K562 (cell line): ENCODE measurements around the gene PTCH1. TPM values are rescaled to one million over a fixed set of nuclear protein-coding genes. Genes with fewer than 3 reads are reported as not detected.

Source experiments
- ATAC-seq: fragments of 200-7000 bp; cut with Tn5 transposase; 3 replicates; pipeline ENCODE4 v1.9.1; 2020; ENCODE audit warnings: moderate library complexity
- BruUV-seq: library from RNA; stranded (reverse); fragments of 400-500 nt; replicated peaks from 2 replicates; lab custom pipeline; 2021; lab: Mats Ljungman, UMichigan
- CTCF ChIA-PET: fragments of 300-600 bp; formaldehyde crosslinking; extraction: SDS; loops from one replicate; lab custom pipeline; 2021; ENCODE audit warnings: low intra/inter-chr PET ratio; lab: Yijun Ruan, JAX
- POLR2A ChIA-PET: fragments of 300-600, 350-650 bp; sonication (Branson Sonifier 250); formaldehyde crosslinking; extraction: SDS; loops from one replicate; lab custom pipeline; 2021; ENCODE audit warnings: antibody characterized with exemption, inconsistent platforms; lab: Yijun Ruan, JAX
- DNase-seq, 4 experiments: peaks; one replicate each; pipeline versions ENCODE4 v3.0.0 to v3.0.0-alpha.2; 2011 to 2018; ENCODE audit warnings: low spot score in 3 of 4, mixed read lengths in 3 of 4; ENCODE audit errors: extremely low read depth in 1 of 4
- FAIRE-seq: peaks from 2 replicates; lab custom pipeline; 2011; peaks lifted over from hg19 to GRCh38; lab: Jason Lieb, UNC
- H2AFZ ChIP-seq: 2 replicates; pipeline ENCODE4 v1.6.0; 2011; ENCODE audit warnings: low read depth, low read length, control low read depth, inconsistent platforms
- H3K27ac ChIP-seq: fragments of 200-600 bp; 3 replicates; pipeline ENCODE4 v1.8.0; 2011; ENCODE audit warnings: low read depth, mild to moderate bottlenecking, control low read depth, inconsistent platforms, low read length, moderate library complexity, mixed read lengths; ENCODE audit errors: extremely low read depth
- H3K27me3 ChIP-seq, 2 experiments: fragments of 300-600 bp in 1 of 2; 2 replicates in 1 of 2; 3 replicates in 1 of 2; pipeline versions ENCODE4 v1.6.0 to v1.8.0; 2011; ENCODE audit warnings: inconsistent platforms in 2 of 2, low read length in 2 of 2, mild to moderate bottlenecking in 1 of 2, mixed read lengths in 1 of 2, moderate library complexity in 1 of 2; ENCODE audit not compliant: control insufficient read depth in 2 of 2, insufficient read depth in 2 of 2
- H3K36me3 ChIP-seq: fragments of 300-600 bp; 3 replicates; pipeline ENCODE4 v1.8.0; 2011; ENCODE audit warnings: mild to moderate bottlenecking, low read length, inconsistent platforms; ENCODE audit not compliant: control insufficient read depth, insufficient read depth
- H3K4me1 ChIP-seq, 2 experiments: fragments of 200-600 bp in 1 of 2; replicated peaks in 1 of 2; 2 replicates in 1 of 2; 3 replicates in 1 of 2; pipeline versions ENCODE4 v1.5.1 to v1.8.0; 2011; ENCODE audit warnings: inconsistent platforms in 2 of 2, low read length in 2 of 2, mild to moderate bottlenecking in 1 of 2, mixed read lengths in 1 of 2, moderate library complexity in 1 of 2; ENCODE audit not compliant: control insufficient read depth in 2 of 2, insufficient read depth in 2 of 2
- H3K4me2 ChIP-seq: 2 replicates; pipeline ENCODE4 v1.6.1; 2011; ENCODE audit warnings: low read length, control low read depth, inconsistent platforms, mixed read lengths; ENCODE audit not compliant: insufficient read depth
- H3K4me3 ChIP-seq: fragments of 200-600 bp; sonication (generic), shearing (Covaris generic); 2 replicates; pipeline ENCODE4 v1.5.1; 2016; ENCODE audit warnings: control low read depth, inconsistent platforms
- H3K79me2 ChIP-seq: fragments of 200-600 bp; 3 replicates; pipeline ENCODE4 v1.8.0; 2011; ENCODE audit warnings: low read length, inconsistent platforms; ENCODE audit not compliant: control insufficient read depth, insufficient read depth
- H3K9ac ChIP-seq, 2 experiments: 2 replicates each; pipeline versions ENCODE4 v1.6.0 to v1.6.1; 2011; ENCODE audit warnings: low read depth in 2 of 2, low read length in 2 of 2, control low read depth in 1 of 2, inconsistent platforms in 1 of 2, mild to moderate bottlenecking in 1 of 2, mixed read lengths in 1 of 2; ENCODE audit not compliant: insufficient read depth in 1 of 2
- H3K9me1 ChIP-seq: one replicate; pipeline ENCODE4 v1.6.0; 2011; ENCODE audit warnings: inconsistent platforms, mild to moderate bottlenecking, low read length, moderate library complexity; ENCODE audit not compliant: control insufficient read depth, insufficient read depth
- H3K9me3 ChIP-seq: replicated peaks from 2 replicates; pipeline ENCODE4 v1.5.1; 2011; ENCODE audit warnings: low read depth, low read length, inconsistent platforms; ENCODE audit not compliant: control insufficient read depth, insufficient read depth
- H4K20me1 ChIP-seq: replicated peaks from 2 replicates; pipeline ENCODE4 v1.6.1; 2011; ENCODE audit warnings: low read length, inconsistent platforms, mixed read lengths; ENCODE audit not compliant: control insufficient read depth, insufficient read depth
- CBX1 ChIP-seq: sonication (generic); IDR thresholded peaks from 2 replicates; pipeline ENCODE4 v1.6.1; 2016; ENCODE audit warnings: antibody characterized with exemption, low read depth, mild to moderate bottlenecking
- CSDE1 ChIP-seq, 2 experiments: fragments of 450-650 bp; IDR thresholded peaks; 2 replicates each; pipeline ENCODE4 v1.6.1; 2016; ENCODE audit warnings: mild to moderate bottlenecking in 1 of 2
- DDX20 ChIP-seq: fragments of 450-650 bp; IDR thresholded peaks from 2 replicates; pipeline ENCODE4 v1.6.1; 2016; ENCODE audit warnings: missing genetic modification characterization, low read depth, mild to moderate bottlenecking, missing compliant biosample characterization, moderate library complexity
- FOXJ3 ChIP-seq: sonication (generic); formaldehyde crosslinking; IDR thresholded peaks from 2 replicates; pipeline ENCODE4 v1.4.0; 2020; ENCODE audit warnings: mild to moderate bottlenecking, missing genetic modification reagents
- HMGN3 ChIP-seq: IDR thresholded peaks from 2 replicates; pipeline ENCODE4 v1.6.1; 2011; ENCODE audit warnings: borderline replicate concordance, low read depth, mild to moderate bottlenecking, mixed read lengths, low read length; ENCODE audit not compliant: insufficient read length; ENCODE audit errors: extremely low read depth
- JUN ChIP-seq, 2 experiments: sonication (generic) in 1 of 2; formaldehyde crosslinking in 1 of 2; IDR thresholded peaks; 2 replicates each; pipeline versions ENCODE4 v1.6.1 to v1.8.0; 2012 to 2022; ENCODE audit warnings: borderline replicate concordance in 2 of 2, mild to moderate bottlenecking in 2 of 2, improper control_type of control experiment in 1 of 2, low read depth in 1 of 2, low read length in 1 of 2, missing genetic modification reagents in 1 of 2
- JUND ChIP-seq, 2 experiments: IDR thresholded peaks; 2 replicates in 1 of 2; 3 replicates in 1 of 2; pipeline ENCODE4 v1.6.1; 2011; ENCODE audit warnings: borderline replicate concordance in 2 of 2, low read depth in 2 of 2, low read length in 2 of 2, improper control_type of control experiment in 1 of 2, missing biosample characterization in 1 of 2, missing genetic modification characterization in 1 of 2, missing genetic modification reagents in 1 of 2
- KAT7 ChIP-seq: sonication (generic); formaldehyde crosslinking; IDR thresholded peaks from 2 replicates; pipeline ENCODE4 v1.8.0; 2022; ENCODE audit warnings: missing genetic modification reagents, mild to moderate bottlenecking, borderline replicate concordance
- KLF16 ChIP-seq: IDR thresholded peaks from 2 replicates; pipeline ENCODE4 v1.6.1; 2016; ENCODE audit warnings: antibody characterized with exemption
- NFE2 ChIP-seq: IDR thresholded peaks from 2 replicates; pipeline ENCODE4 v1.6.1; 2014; ENCODE audit warnings: antibody characterized with exemption, low read depth
- RB1 ChIP-seq: fragments of 450-650 bp; IDR thresholded peaks from 2 replicates; pipeline ENCODE4 v1.6.1; 2017; ENCODE audit warnings: low read depth, mild to moderate bottlenecking
- RNF2 ChIP-seq: sonication (generic); IDR thresholded peaks from 2 replicates; pipeline ENCODE4 v1.6.1; 2016
- ZNF12 ChIP-seq: sonication (generic); formaldehyde crosslinking; IDR thresholded peaks from 2 replicates; pipeline ENCODE4 v1.4.0; 2020; ENCODE audit warnings: mild to moderate bottlenecking, missing genetic modification reagents
- ZNF121 ChIP-seq: sonication (generic); formaldehyde crosslinking; conservative IDR thresholded peaks from 2 replicates; pipeline ENCODE4 v1.8.0; 2022; ENCODE audit warnings: missing genetic modification reagents
- ZNF165 ChIP-seq: fragments of 250-450 bp; sonication (Bioruptor Pico); IDR thresholded peaks from 2 replicates; pipeline ENCODE4 v1.4.0; 2020; ENCODE audit warnings: borderline replicate concordance
- WGBS: fragments of 100-300 bp; shearing (Covaris generic); methylation state at CpG from one replicate; pipeline ENCODE4 v1.1.6; 2016; ENCODE audit warnings: low coverage, mixed read lengths; ENCODE audit not compliant: insufficient coverage; ENCODE audit errors: missing lambda C conversion rate; 5-methylcytosine and 5-hydroxymethylcytosine counted together
- in situ Hi-C: fragments of 300-500 bp; cut with MboI; formaldehyde crosslinking; loops from 4 replicates; pipeline ENCODE4 v1.15.0; 2018; ENCODE audit warnings: inconsistent platforms, mixed read lengths
- intact Hi-C: fragments of 100-400 bp; cut with micrococcal nuclease; formaldehyde crosslinking; loops from 2 replicates; pipeline ENCODE4 v1.14.2; 2022
- polyA plus RNA-seq, 8 experiments: library from polyadenylated mRNA; depleted of rRNA in 4 of 8; stranded (reverse) in 5 of 8; unstranded in 3 of 8; fragments of >200 nt; fragmentation: Nextera tagmentation in 2 of 8; fragmentation: Illumina TruSeq in 1 of 8; extraction: Ambion mirVana in 2 of 8; extraction: Trizol in 1 of 8; gene quantifications; 2 replicates each; pipeline versions ENCODE4 v1.2.1 to v1.2.3, GENCODE V29; 2011 to 2014; ENCODE audit warnings: inconsistent platforms in 1 of 8, missing spikeins in 1 of 8
- total RNA-seq, 7 experiments: library from RNA; depleted of rRNA in 6 of 7; stranded (reverse); fragments of >200 nt in 6 of 7; fragmentation: Illumina TruSeq in 2 of 7; extraction: Trizol in 2 of 7; gene quantifications; 2 replicates each; pipeline versions ENCODE4 v1.2.1 to v1.2.3, GENCODE V29; 2011 to 2021; ENCODE audit warnings: low replicate concordance in 1 of 7
- TF ChIP-seq, protein P1 (sequence below): sonication (generic); formaldehyde crosslinking; IDR thresholded peaks from 2 replicates; pipeline ENCODE4 v1.8.1; 2023; ENCODE audit warnings: mild to moderate bottlenecking, missing genetic modification reagents, moderate library complexity
- TF ChIP-seq, protein P2 (sequence below), 2 experiments: IDR thresholded peaks; 2 replicates each; pipeline ENCODE4 v1.6.1; 2011; ENCODE audit warnings: borderline replicate concordance in 1 of 2, control low read depth in 1 of 2, low read depth in 1 of 2, low read length in 1 of 2, mild to moderate bottlenecking in 1 of 2, mixed read lengths in 1 of 2, moderate library complexity in 1 of 2; ENCODE audit not compliant: insufficient read depth in 1 of 2, insufficient read length in 1 of 2, poor library complexity in 1 of 2, severe bottlenecking in 1 of 2; ENCODE audit errors: extremely low read depth in 1 of 2
- TF ChIP-seq, protein P3 (sequence below): fragments of 250-450 bp; sonication (Bioruptor Pico); IDR thresholded peaks from 2 replicates; pipeline ENCODE4 v1.8.0; 2021; ENCODE audit warnings: borderline replicate concordance, mild to moderate bottlenecking, moderate library complexity; ENCODE audit not compliant: poor library complexity, severe bottlenecking

Gene PTCH1
- total and polyA plus RNA-seq, 9 of the 15 experiments (the other 6 are each of a cell fraction or from before 2014, with no cell fraction given): 0.70 to 9.9 (median 3.8) TPM

DNA sequence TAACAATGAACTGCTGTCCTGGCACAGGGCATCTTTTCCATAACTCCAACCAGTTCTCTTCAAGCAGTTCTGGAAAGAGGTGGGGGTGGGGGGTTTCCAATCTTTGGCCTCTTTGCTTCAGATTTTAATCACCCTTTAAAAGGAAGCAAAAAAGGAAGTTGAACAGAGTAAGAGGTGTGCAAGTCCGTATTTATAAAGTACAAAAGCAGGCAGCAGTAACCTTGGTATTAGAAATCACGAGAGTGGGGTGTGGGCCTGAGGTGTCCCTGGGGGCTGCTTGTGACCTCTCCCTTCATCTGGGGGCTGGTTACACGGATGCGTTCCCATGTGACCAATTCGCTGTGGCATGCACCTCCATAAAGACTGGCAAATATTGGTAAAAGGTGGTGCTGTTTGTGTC lies 70.5 kb downstream of the PTCH1 start:
- Histone ChIP-seq H4K20me1 (no peaks in the 10 kb centered on the region), H3K27ac (no peak overlapping the region), H3K27me3 (no peaks in the 10 kb centered on the region), H3K9me1 (no peaks in the 10 kb centered on the region), H3K4me2 (no peak overlapping the region), H3K79me2 (no peaks in the 10 kb centered on the region), H3K4me3 (no peak overlapping the region), H3K36me3 (peaks cover 46% of the 10 kb centered on the region; the same call in 2 of the 3 replicates), H3K4me1 (peaks cover 0 to 17% of the 10 kb centered on the region in 2 experiments; a peak in 1 of 5 replicates), H3K9ac (no peak overlapping the region; a peak in 1 of 4 replicates), H3K9me3 (no peaks in the 10 kb centered on the region), H2AFZ (no peak overlapping the region)
- ChIA-PET CTCF (no interaction called here), POLR2A (no interaction called here)
- DNase-seq (no peak), ATAC-seq (no peak), FAIRE-seq (no peak)
- WGBS: 63% methylated on average over 5 of the region's 5 CpGs
- no TSS peak for BruUV-seq
- intact Hi-C loops (no loop called here), in situ Hi-C loops (no loop called here)
- no peak for TF ChIP-seq ZNF12 (CRISPR knock-in tag)
- TF ChIP-seq CSDE1 (IDR thresholded peaks at IDR 0.05): no peak
- no peak for TF ChIP-seq FOXJ3
- TF ChIP-seq KLF16: no peak
- TF ChIP-seq DDX20 (tag): no peak
- TF ChIP-seq ZNF121: no peak
- TF ChIP-seq, protein P1, sequence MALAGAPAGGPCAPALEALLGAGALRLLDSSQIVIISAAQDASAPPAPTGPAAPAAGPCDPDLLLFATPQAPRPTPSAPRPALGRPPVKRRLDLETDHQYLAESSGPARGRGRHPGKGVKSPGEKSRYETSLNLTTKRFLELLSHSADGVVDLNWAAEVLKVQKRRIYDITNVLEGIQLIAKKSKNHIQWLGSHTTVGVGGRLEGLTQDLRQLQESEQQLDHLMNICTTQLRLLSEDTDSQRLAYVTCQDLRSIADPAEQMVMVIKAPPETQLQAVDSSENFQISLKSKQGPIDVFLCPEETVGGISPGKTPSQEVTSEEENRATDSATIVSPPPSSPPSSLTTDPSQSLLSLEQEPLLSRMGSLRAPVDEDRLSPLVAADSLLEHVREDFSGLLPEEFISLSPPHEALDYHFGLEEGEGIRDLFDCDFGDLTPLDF (CRISPR knock-in tag): no peak
- no peak for TF ChIP-seq ZNF165 (CRISPR knock-in tag)
- TF ChIP-seq RB1: no peak
- TF ChIP-seq KAT7 (CRISPR knock-in tag): no peak
- no peak for TF ChIP-seq HMGN3
- TF ChIP-seq, protein P2, sequence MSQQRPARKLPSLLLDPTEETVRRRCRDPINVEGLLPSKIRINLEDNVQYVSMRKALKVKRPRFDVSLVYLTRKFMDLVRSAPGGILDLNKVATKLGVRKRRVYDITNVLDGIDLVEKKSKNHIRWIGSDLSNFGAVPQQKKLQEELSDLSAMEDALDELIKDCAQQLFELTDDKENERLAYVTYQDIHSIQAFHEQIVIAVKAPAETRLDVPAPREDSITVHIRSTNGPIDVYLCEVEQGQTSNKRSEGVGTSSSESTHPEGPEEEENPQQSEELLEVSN (IDR thresholded peaks at IDR 0.05; ENCODE audit: borderline replicate concordance in 1 of 2, extremely low read depth in 1 of 2, insufficient read depth in 1 of 2, insufficient read length in 1 of 2, low read depth in 1 of 2, low read length in 1 of 2, poor library complexity in 1 of 2, severe bottlenecking in 1 of 2): no peak
- TF ChIP-seq NFE2: no peak
- TF ChIP-seq CBX1: no peak
- no peak for TF ChIP-seq RNF2
- TF ChIP-seq, protein P3, sequence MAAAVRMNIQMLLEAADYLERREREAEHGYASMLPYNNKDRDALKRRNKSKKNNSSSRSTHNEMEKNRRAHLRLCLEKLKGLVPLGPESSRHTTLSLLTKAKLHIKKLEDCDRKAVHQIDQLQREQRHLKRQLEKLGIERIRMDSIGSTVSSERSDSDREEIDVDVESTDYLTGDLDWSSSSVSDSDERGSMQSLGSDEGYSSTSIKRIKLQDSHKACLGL (CRISPR knock-in tag): no peak
- no peak for TF ChIP-seq JUN (IDR thresholded peaks at IDR 0.05; ENCODE audit: borderline replicate concordance, low read depth, low read length)
- no peak for TF ChIP-seq JUN (CRISPR knock-in tag; IDR thresholded peaks at IDR 0.05; ENCODE audit: borderline replicate concordance)
- no peak for TF ChIP-seq JUND (IDR thresholded peaks at IDR 0.05; ENCODE audit: borderline replicate concordance, low read depth, low read length)
- TF ChIP-seq JUND (tag; IDR thresholded peaks at IDR 0.05; ENCODE audit: borderline replicate concordance, low read depth, low read length): no peak
